SK-N-SH (cell line): ENCODE measurements around the gene MAPT. TPM values are rescaled to one million over a fixed set of nuclear protein-coding genes. Genes with fewer than 3 reads are reported as not detected.

ENCODE experiments used
- CTCF ChIA-PET: fragments of 300-600, 350-600 bp; formaldehyde crosslinking; extraction: SDS; loops from one replicate; lab custom pipeline; 2021; lab: Yijun Ruan, JAX
- POLR2A ChIA-PET: fragments of 350-600 bp; sonication (Branson Sonifier 250); formaldehyde crosslinking; extraction: SDS; loops from one replicate; lab custom pipeline; 2020; ENCODE audit warnings: antibody characterized with exemption, inconsistent platforms; lab: Yijun Ruan, JAX
- DNase-seq: peaks from one replicate; pipeline ENCODE4 v3.0.0; 2012
- H2AFZ ChIP-seq: fragments of 200-600 bp; sonication (generic); 2 replicates; pipeline ENCODE4 v1.8.1; 2016; ENCODE audit warnings: antibody characterized with exemption, mild to moderate bottlenecking, low read depth
- H3F3A ChIP-seq: fragments of 200-600 bp; sonication (generic); replicated peaks from 2 replicates; pipeline ENCODE3; 2016; ENCODE audit warnings: antibody characterized with exemption, mild to moderate bottlenecking; ENCODE audit not compliant: insufficient read depth
- H3K27ac ChIP-seq, 2 experiments: fragments of 200-500 bp in 1 of 2; fragments of 200-600 bp in 1 of 2; sonication (Bioruptor generic) in 1 of 2; sonication (generic), shearing (Covaris generic) in 1 of 2; 2 replicates each; pipeline versions ENCODE4 v1.5.1 to v1.6.1; 2014 to 2016; ENCODE audit warnings: low read depth in 2 of 2, inconsistent platforms in 1 of 2, low read length in 1 of 2, mild to moderate bottlenecking in 1 of 2, mixed read lengths in 1 of 2
- H3K27me3 ChIP-seq: fragments of 200-600 bp; sonication (generic), shearing (Covaris generic); 2 replicates; pipeline ENCODE4 v1.6.1; 2016; ENCODE audit warnings: mixed run types; ENCODE audit not compliant: insufficient read depth
- H3K36me3 ChIP-seq, 2 experiments: fragments of 200-500 bp in 1 of 2; fragments of 200-600 bp in 1 of 2; sonication (Bioruptor generic) in 1 of 2; sonication (generic) in 1 of 2; replicated peaks in 1 of 2; 2 replicates each; pipeline versions ENCODE3 to v1.5.1; 2014 to 2016; ENCODE audit warnings: low read length in 1 of 2, mild to moderate bottlenecking in 1 of 2; ENCODE audit not compliant: insufficient read depth in 2 of 2, control insufficient read depth in 1 of 2
- H3K4me1 ChIP-seq, 2 experiments: fragments of 200-500 bp in 1 of 2; fragments of 200-600 bp in 1 of 2; sonication (Bioruptor generic) in 1 of 2; sonication (generic), shearing (Covaris generic) in 1 of 2; 2 replicates each; pipeline versions ENCODE4 v1.5.1 to v1.6.1; 2014 to 2016; ENCODE audit warnings: low read depth in 1 of 2, low read length in 1 of 2, mixed run types in 1 of 2; ENCODE audit not compliant: insufficient read depth in 2 of 2, control insufficient read depth in 1 of 2
- H3K4me2 ChIP-seq: fragments of 200-600 bp; sonication (generic), shearing (Covaris generic); 2 replicates; pipeline ENCODE4 v1.6.1; 2017; ENCODE audit warnings: mixed run types
- H3K4me3 ChIP-seq, 2 experiments: fragments of 200-500 bp in 1 of 2; fragments of 200-600 bp in 1 of 2; sonication (Bioruptor generic) in 1 of 2; sonication (generic), shearing (Covaris generic) in 1 of 2; 2 replicates each; pipeline versions ENCODE4 v1.5.1 to v1.8.1; 2014 to 2016; ENCODE audit warnings: low read depth in 2 of 2, inconsistent platforms in 1 of 2, low read length in 1 of 2, mild to moderate bottlenecking in 1 of 2, mixed read lengths in 1 of 2, moderate library complexity in 1 of 2
- H3K79me2 ChIP-seq: fragments of 200-600 bp; sonication (generic); 2 replicates; pipeline ENCODE4 v1.8.1; 2017; ENCODE audit warnings: mild to moderate bottlenecking; ENCODE audit not compliant: insufficient read depth
- H3K9ac ChIP-seq: fragments of 200-600 bp; sonication (generic); 2 replicates; pipeline ENCODE4 v1.6.1; 2017; ENCODE audit warnings: mixed run types
- H3K9me2 ChIP-seq: fragments of 200-600 bp; sonication (generic); 2 replicates; pipeline ENCODE4 v1.6.1; 2017; ENCODE audit warnings: mixed run types
- H3K9me3 ChIP-seq: fragments of 200-600 bp; sonication (generic); 2 replicates; pipeline ENCODE4 v1.6.1; 2017; ENCODE audit warnings: mixed run types, mild to moderate bottlenecking, moderate library complexity
- H4K20me1 ChIP-seq: fragments of 200-600 bp; sonication (generic); 2 replicates; pipeline ENCODE4 v1.6.1; 2017; ENCODE audit warnings: mild to moderate bottlenecking, mixed run types; ENCODE audit not compliant: insufficient read depth
- CTCF ChIP-seq: fragments of 200-600 bp; sonication (generic); IDR thresholded peaks from 2 replicates; pipeline ENCODE4 v1.6.1; 2017; ENCODE audit warnings: antibody characterized with exemption, mild to moderate bottlenecking, moderate library complexity
- ELF1 ChIP-seq: IDR thresholded peaks from 2 replicates; pipeline ENCODE4 v1.4.0; 2012
- EZH2phosphoT487 ChIP-seq: fragments of 200-600 bp; sonication (generic); IDR thresholded peaks from 2 replicates; pipeline ENCODE4 v1.6.1; 2017; ENCODE audit warnings: low read depth, mixed run types, mild to moderate bottlenecking, antibody characterized with exemption, moderate library complexity, borderline replicate concordance
- FOSL2 ChIP-seq: IDR thresholded peaks from 2 replicates; pipeline ENCODE4 v1.4.0; 2012; ENCODE audit warnings: low read depth, mild to moderate bottlenecking, moderate library complexity, borderline replicate concordance
- FOXJ3 ChIP-seq: sonication (generic); formaldehyde crosslinking; IDR thresholded peaks from 2 replicates; pipeline ENCODE4 v1.5.1; 2020; ENCODE audit warnings: mild to moderate bottlenecking, missing genetic modification reagents
- FOXM1 ChIP-seq: IDR thresholded peaks from 2 replicates; pipeline ENCODE4 v1.4.0; 2012; ENCODE audit warnings: low read depth, mild to moderate bottlenecking
- GABPA ChIP-seq: IDR thresholded peaks from 2 replicates; pipeline ENCODE4 v1.4.0; 2012; ENCODE audit warnings: low read depth, mild to moderate bottlenecking
- JUND ChIP-seq: IDR thresholded peaks from 2 replicates; pipeline ENCODE4 v1.4.0; 2012
- MAX ChIP-seq: IDR thresholded peaks from 2 replicates; pipeline ENCODE4 v1.4.0; 2012; ENCODE audit warnings: low read depth
- MXI1 ChIP-seq: IDR thresholded peaks from 2 replicates; pipeline ENCODE4 v1.6.1; 2012; ENCODE audit warnings: mild to moderate bottlenecking, low read depth, low read length, improper control_type of control experiment
- NFIC ChIP-seq: IDR thresholded peaks from 2 replicates; pipeline ENCODE4 v1.4.0; 2012; ENCODE audit warnings: borderline replicate concordance
- NRF1 ChIP-seq: IDR thresholded peaks from 2 replicates; pipeline ENCODE4 v1.6.1; 2012; ENCODE audit warnings: low read depth, mild to moderate bottlenecking, low read length
- PBX3 ChIP-seq: IDR thresholded peaks from 2 replicates; pipeline ENCODE4; 2012
- REST ChIP-seq: IDR thresholded peaks from 2 replicates; pipeline ENCODE4 v1.6.1; 2012; ENCODE audit warnings: mild to moderate bottlenecking, low read depth, low read length, moderate library complexity
- RXRA ChIP-seq: IDR thresholded peaks from 2 replicates; pipeline ENCODE4 v1.4.0; 2012; ENCODE audit warnings: low read depth, mild to moderate bottlenecking, borderline replicate concordance
- SIN3A ChIP-seq: IDR thresholded peaks from 2 replicates; pipeline ENCODE4 v1.6.1; 2012; ENCODE audit warnings: low read depth, mild to moderate bottlenecking, low read length, moderate library complexity, borderline replicate concordance
- SMC3 ChIP-seq: IDR thresholded peaks from 2 replicates; pipeline ENCODE4 v1.6.1; 2012; ENCODE audit warnings: low read depth, low read length, improper control_type of control experiment
- TAF1 ChIP-seq: IDR thresholded peaks from 2 replicates; pipeline ENCODE4 v1.6.1; 2012; ENCODE audit warnings: low read depth, mild to moderate bottlenecking, low read length, moderate library complexity, borderline replicate concordance
- TCF12 ChIP-seq: IDR thresholded peaks from 2 replicates; pipeline ENCODE4 v1.4.0; 2012
- TEAD4 ChIP-seq: IDR thresholded peaks from 2 replicates; pipeline ENCODE4 v1.4.0; 2012; ENCODE audit warnings: mild to moderate bottlenecking, borderline replicate concordance; ENCODE audit not compliant: insufficient read depth
- WGBS: methylation state at CpG from one replicate; pipeline ENCODE4 v1.1.6; 2017; ENCODE audit warnings: low lambda C conversion rate; 5-methylcytosine and 5-hydroxymethylcytosine counted together
- polyA plus RNA-seq, 3 experiments: library from polyadenylated mRNA; depleted of rRNA; stranded (reverse); fragments of >200 nt; gene quantifications; 2 replicates each; pipeline ENCODE4 v1.2.3, GENCODE V29; 2012

Gene MAPT
- polyA plus RNA-seq, 1 of the 3 experiments (the other 2 are of a cell fraction): 0.74 TPM

DNA sequence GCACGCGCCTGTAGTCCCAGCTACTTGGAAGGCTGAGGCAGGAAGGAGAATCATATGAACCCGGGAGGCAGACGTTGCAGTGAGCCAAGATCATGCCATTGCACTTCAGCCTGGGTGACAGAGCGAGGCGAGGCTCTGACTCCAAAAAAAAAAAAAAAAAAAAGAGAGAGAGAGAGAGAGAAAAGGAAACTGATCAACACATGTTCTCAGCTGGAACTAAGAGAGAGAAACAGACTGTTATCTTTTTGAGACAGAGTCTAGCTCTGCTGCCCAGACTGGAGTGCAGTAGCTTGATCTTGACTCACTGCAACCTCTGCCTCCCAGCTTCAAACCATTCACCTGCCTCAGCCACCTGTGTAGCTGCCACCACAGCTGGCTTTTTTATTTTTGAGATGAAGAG, 165.1 kb downstream of the MAPT start:
- H3F3A ChIP-seq: peaks cover 66% of the 10 kb centered on the region
- H3K9me2 ChIP-seq: no peaks in the 10 kb centered on the region
- no peak overlapping the region for H3K9ac ChIP-seq
- peaks cover 2 to 27% of the 10 kb centered on the region in 2 experiments; a peak in 3 of 4 replicates for H3K4me1 ChIP-seq
- POLR2A ChIA-PET: no interaction called here
- 96% methylated on average over 6 of the region's 6 CpGs for WGBS
- CTCF ChIA-PET: interaction anchor here (1.2 to 5.5 kb wide), 10 partner anchors 9 to 153 kb away, joined by 3 to 48 read pairs (median 8); partner anchors contain the start of gene KANSL1
- no peak for DNase-seq
- H3K4me3 ChIP-seq: no peak overlapping the region
- no peak overlapping the region for H2AFZ ChIP-seq
- H3K79me2 ChIP-seq: peaks cover 80% of the 10 kb centered on the region
- peaks cover 15 to 31% of the 10 kb centered on the region in 2 experiments for H3K36me3 ChIP-seq
- no peak overlapping the region for H3K27ac ChIP-seq
- TF ChIP-seq TEAD4 (no peak), MAX (no peak), FOXJ3 (CRISPR knock-in tag) (no peak), CTCF (no peak), MXI1 (no peak), TCF12 (no peak), FOSL2 (no peak), ELF1 (no peak), PBX3 (no peak), REST (no peak), GABPA (no peak), SIN3A (no peak), EZH2phosphoT487 (no peak), FOXM1 (no peak), RXRA (no peak), NFIC (no peak), TAF1 (no peak), NRF1 (no peak), SMC3 (no peak), JUND (no peak)
- no peak overlapping the region for H3K4me2 ChIP-seq
- no peaks in the 10 kb centered on the region for H3K27me3 ChIP-seq
- peaks cover 74% of the 10 kb centered on the region for H4K20me1 ChIP-seq
- no peaks in the 10 kb centered on the region for H3K9me3 ChIP-seq
